Epithelial cell of proximal tubule (primary cell): ENCODE data around the gene PPRC1. TPM values are rescaled to one million over a fixed set of nuclear protein-coding genes. Genes with fewer than 3 reads are reported as not detected.

Experiments used
- DNase-seq: peaks from one replicate; pipeline ENCODE4 v3.0.0-alpha.2; 2011; ENCODE audit warnings: low read depth
- H3K4me3 ChIP-seq: 2 replicates; pipeline ENCODE4 v1.5.1; 2011; ENCODE audit warnings: low read depth, mild to moderate bottlenecking, low read length
- total RNA-seq: library from RNA; depleted of rRNA; stranded (reverse); fragments of >200 nt; gene quantifications from 2 replicates; pipeline ENCODE4 v1.2.3, GENCODE V29; 2015
- TF ChIP-seq, protein P1 (sequence below): conservative IDR thresholded peaks from 2 replicates; pipeline ENCODE4 v1.5.1; 2012; ENCODE audit warnings: low read depth, mild to moderate bottlenecking, low read length

Gene PPRC1
- total RNA-seq, 1 donor from 2014 or later: 21.4 TPM

DNA sequence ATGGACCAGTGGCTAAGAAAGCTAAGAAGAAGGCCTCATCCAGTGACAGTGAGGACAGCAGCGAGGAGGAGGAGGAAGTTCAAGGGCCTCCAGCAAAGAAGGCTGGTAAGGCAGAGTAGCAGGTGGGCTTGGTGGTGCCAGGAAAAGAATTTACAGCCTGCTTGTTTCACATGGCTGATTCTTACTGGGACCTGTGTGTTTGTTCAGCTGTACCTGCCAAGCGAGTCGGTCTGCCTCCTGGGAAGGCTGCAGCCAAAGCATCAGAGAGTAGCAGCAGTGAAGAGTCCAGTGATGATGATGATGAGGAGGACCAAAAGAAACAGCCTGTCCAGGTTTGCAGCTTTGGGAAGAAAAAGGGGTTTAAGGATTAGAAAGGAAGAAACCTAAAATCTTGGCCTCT lies 24.4 kb downstream of the PPRC1 start:
- H3K4me3 ChIP-seq: no peak overlapping the region
- TF ChIP-seq, protein P1, sequence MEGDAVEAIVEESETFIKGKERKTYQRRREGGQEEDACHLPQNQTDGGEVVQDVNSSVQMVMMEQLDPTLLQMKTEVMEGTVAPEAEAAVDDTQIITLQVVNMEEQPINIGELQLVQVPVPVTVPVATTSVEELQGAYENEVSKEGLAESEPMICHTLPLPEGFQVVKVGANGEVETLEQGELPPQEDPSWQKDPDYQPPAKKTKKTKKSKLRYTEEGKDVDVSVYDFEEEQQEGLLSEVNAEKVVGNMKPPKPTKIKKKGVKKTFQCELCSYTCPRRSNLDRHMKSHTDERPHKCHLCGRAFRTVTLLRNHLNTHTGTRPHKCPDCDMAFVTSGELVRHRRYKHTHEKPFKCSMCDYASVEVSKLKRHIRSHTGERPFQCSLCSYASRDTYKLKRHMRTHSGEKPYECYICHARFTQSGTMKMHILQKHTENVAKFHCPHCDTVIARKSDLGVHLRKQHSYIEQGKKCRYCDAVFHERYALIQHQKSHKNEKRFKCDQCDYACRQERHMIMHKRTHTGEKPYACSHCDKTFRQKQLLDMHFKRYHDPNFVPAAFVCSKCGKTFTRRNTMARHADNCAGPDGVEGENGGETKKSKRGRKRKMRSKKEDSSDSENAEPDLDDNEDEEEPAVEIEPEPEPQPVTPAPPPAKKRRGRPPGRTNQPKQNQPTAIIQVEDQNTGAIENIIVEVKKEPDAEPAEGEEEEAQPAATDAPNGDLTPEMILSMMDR: no peak

GRCh38 chr10:102159051-102159597 lies 26.3 kb downstream of the PPRC1 start:
- H3K4me3 ChIP-seq: no peak overlapping the region
- no peak for DNase-seq
- TF ChIP-seq, protein P1: no peak

More for the DNA sequence above, 24.4 kb downstream of the PPRC1 start:
- no peak for DNase-seq

DNA sequence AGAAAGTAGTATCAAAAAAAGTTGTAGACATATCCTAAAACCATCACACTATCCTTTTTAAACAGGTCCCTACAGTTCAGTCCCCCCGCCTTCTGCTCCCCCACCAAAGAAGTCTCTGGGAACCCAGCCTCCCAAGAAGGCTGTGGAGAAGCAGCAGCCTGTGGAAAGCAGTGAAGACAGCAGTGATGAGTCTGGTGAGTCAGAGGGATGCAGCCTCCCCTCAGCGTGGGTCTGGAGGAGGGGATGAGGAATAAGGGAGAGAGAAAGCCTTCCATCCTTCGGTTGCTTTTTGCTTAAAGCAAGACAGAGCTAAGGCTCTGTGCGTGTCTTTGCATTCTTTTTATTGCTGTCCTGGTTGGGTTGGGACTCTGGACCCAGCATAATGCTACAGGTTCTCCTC lies 27.0 kb downstream of the PPRC1 start:
- TF ChIP-seq, protein P1: no peak
- H3K4me3 ChIP-seq: no peak overlapping the region
- DNase-seq: no peak

GRCh38 chr10:102163342-102163989 lies 30.6 kb downstream of the PPRC1 start:
- no peak for DNase-seq
- H3K4me3 ChIP-seq: no peak overlapping the region
- TF ChIP-seq, protein P1: no peak

DNA sequence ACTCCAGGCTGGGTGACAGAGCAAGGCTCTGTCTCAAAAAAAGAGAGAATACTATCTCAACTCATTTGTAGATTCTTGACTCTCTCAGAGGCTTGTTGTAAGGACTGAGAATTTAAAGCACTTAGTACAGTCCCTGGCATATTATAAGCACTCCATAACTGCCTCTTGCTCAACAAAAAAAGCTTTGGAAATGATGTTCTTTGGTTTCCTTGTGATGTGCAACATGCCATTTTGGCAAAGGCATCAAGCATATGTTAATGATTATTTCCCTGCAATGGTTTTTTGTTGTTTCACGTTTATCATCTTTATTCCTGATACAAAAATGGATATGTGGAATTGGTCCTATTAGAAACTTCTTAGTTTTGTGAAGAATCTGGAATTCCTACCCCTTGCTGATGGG lies 35.0 kb downstream of the PPRC1 start:
- TF ChIP-seq, protein P1: no peak
- no peak overlapping the region for H3K4me3 ChIP-seq
- no peak for DNase-seq

GRCh38 chr10:102170602-102171001 lies 37.8 kb downstream of the PPRC1 start:
- no peak for DNase-seq
- TF ChIP-seq, protein P1: no peak
- H3K4me3 ChIP-seq: no peak overlapping the region

DNA sequence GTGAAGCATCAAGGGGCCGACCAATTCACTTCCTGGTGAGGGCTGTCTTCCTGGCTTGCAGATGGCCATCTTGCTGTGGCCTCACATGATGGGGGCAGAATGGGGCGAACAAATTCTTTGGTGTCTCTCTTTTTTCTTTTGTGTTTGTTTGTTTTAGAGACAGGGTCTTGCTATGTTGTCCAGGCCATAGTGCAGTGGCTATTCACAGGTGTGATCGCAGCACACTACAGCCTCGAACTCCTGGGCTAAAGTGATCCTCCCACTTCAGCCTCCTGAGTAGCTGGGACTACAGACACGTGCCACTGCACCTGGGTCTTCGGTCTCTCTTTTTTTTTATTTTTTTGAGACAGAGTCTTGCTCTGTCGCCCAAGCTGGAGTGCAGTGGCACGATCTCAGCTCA lies 39.4 kb downstream of the PPRC1 start:
- TF ChIP-seq, protein P1: no peak
- no peak overlapping the region for H3K4me3 ChIP-seq
- no peak for DNase-seq
